ENCODE data around the gene GSTM3. TPM values are rescaled to one million over a fixed set of nuclear protein-coding genes. Genes with fewer than 3 reads are reported as not detected.

GSTM3 gene
- total RNA-seq, 1 experiment from 2014 or later = 67.9 TPM

- Mint-ChIP-seq H3K9me3 (ENCODE audit: low read depth, unreplicated experiment) (no peaks in the 10 kb centered on the region), H3K4me1 (ENCODE audit: low read depth, unreplicated experiment) (peaks cover 32% of the 10 kb centered on the region), H3K4me3 (ENCODE audit: low read depth, unreplicated experiment) (no peak overlapping the region), H3K27ac (ENCODE audit: unreplicated experiment) (no peak overlapping the region), H3K27me3 (ENCODE audit: unreplicated experiment) (no peaks in the 10 kb centered on the region), H3K36me3 (ENCODE audit: insufficient read depth, unreplicated experiment) (peaks cover 6% of the 10 kb centered on the region)
- intact Hi-C loops (cut with micrococcal nuclease; ENCODE audit: unreplicated experiment) = no loop called here
- TF ChIP-seq CTCF (IDR thresholded peaks at IDR 0.05; ENCODE audit: unreplicated experiment) = no peak
- CTCF ChIA-PET = no interaction called here
- DNase-seq = no peak
- no TSS peak for BruUV-seq (replicated peaks)
Observed at GRCh38 chr1:109728870-109729269, 12.0 kb downstream of the GSTM3 start.

- H3K36me3 Mint-ChIP-seq (ENCODE audit: insufficient read depth, unreplicated experiment) = peaks cover 6% of the 10 kb centered on the region
- no peaks in the 10 kb centered on the region for H3K9me3 Mint-ChIP-seq (ENCODE audit: low read depth, unreplicated experiment)
- no peak overlapping the region for H3K4me3 Mint-ChIP-seq (ENCODE audit: low read depth, unreplicated experiment)
- no peak for DNase-seq
- H3K27ac Mint-ChIP-seq (ENCODE audit: unreplicated experiment) = no peak overlapping the region
- CTCF ChIA-PET = no interaction called here
- no TSS peak for BruUV-seq (replicated peaks)
- no peak for TF ChIP-seq CTCF (IDR thresholded peaks at IDR 0.05; ENCODE audit: unreplicated experiment)
- H3K27me3 Mint-ChIP-seq (ENCODE audit: unreplicated experiment) = no peaks in the 10 kb centered on the region
- H3K4me1 Mint-ChIP-seq (ENCODE audit: low read depth, unreplicated experiment) = peaks cover 16% of the 10 kb centered on the region
- intact Hi-C loops (cut with micrococcal nuclease; ENCODE audit: unreplicated experiment) = no loop called here
Observed at GRCh38 chr1:109726728-109727373, 14.0 kb downstream of the GSTM3 start.

DNA sequence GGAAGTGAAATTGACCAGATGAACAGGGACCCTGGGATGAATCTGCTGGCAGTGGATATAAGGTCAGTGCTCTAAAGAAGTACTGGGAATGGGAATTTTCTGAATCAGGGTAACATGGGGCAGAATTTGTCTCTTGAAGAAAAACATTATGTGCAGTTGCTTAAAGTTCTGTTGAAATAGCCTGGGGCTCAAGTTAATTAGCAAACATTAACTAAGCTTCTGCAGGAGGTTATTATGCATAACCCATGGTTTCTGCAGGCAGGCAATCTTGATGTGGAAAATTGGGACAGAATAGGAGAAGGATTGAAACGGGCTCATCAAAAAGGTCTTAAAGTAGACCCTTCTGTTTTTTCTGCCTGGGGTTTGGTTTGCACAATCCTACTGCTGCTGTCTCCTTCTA is 14.8 kb downstream of the GSTM3 start:
- Mint-ChIP-seq H3K27ac (ENCODE audit: unreplicated experiment) (no peak overlapping the region), H3K36me3 (ENCODE audit: insufficient read depth, unreplicated experiment) (no peaks in the 10 kb centered on the region), H3K4me3 (ENCODE audit: low read depth, unreplicated experiment) (no peak overlapping the region), H3K27me3 (ENCODE audit: unreplicated experiment) (no peaks in the 10 kb centered on the region), H3K9me3 (ENCODE audit: low read depth, unreplicated experiment) (no peaks in the 10 kb centered on the region), H3K4me1 (ENCODE audit: low read depth, unreplicated experiment) (peaks cover 7% of the 10 kb centered on the region)
- CTCF ChIA-PET = no interaction called here
- BruUV-seq (replicated peaks) = no TSS peak
- TF ChIP-seq CTCF (IDR thresholded peaks at IDR 0.05; ENCODE audit: unreplicated experiment) = no peak
- no peak for DNase-seq
- intact Hi-C loops (cut with micrococcal nuclease; ENCODE audit: unreplicated experiment) = no loop called here

DNA sequence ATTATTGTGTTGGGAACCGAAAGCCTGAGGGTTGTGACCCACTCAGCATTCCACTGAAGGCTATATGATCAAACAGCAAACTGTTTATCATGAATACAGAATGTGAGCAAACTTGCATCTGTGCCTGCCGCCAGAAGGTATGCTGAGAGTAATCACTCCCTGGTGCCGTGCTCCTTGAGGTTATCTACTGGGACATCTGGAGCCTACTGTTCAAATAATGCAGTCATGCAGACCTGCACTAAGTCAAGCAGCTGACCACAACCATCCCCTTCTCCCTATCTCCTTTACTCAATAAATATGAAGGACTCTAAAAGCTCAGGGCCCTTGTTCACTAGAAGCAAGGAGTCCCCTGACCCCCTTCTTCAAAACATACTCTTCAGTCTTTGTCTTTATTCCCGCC is 15.3 kb downstream of the GSTM3 start:
- H3K4me3 Mint-ChIP-seq (ENCODE audit: low read depth, unreplicated experiment) = no peak overlapping the region
- H3K9me3 Mint-ChIP-seq (ENCODE audit: low read depth, unreplicated experiment) = no peaks in the 10 kb centered on the region
- no peak for TF ChIP-seq CTCF (IDR thresholded peaks at IDR 0.05; ENCODE audit: unreplicated experiment)

More for the DNA sequence above, 15.3 kb downstream of the GSTM3 start:
- no peak for DNase-seq
- intact Hi-C loops (cut with micrococcal nuclease; ENCODE audit: unreplicated experiment) = no loop called here
- no peak overlapping the region for H3K27ac Mint-ChIP-seq (ENCODE audit: unreplicated experiment)
- CTCF ChIA-PET = no interaction called here
- H3K27me3 Mint-ChIP-seq (ENCODE audit: unreplicated experiment) = no peaks in the 10 kb centered on the region
- H3K36me3 Mint-ChIP-seq (ENCODE audit: insufficient read depth, unreplicated experiment) = no peaks in the 10 kb centered on the region
- H3K4me1 Mint-ChIP-seq (ENCODE audit: low read depth, unreplicated experiment) = peaks cover 2% of the 10 kb centered on the region
- no TSS peak for BruUV-seq (replicated peaks)

Measured in Calu3 (cell line).